Tibial nerve (tissue), 4 donors: ENCODE data around the gene KHDRBS2. TPM values are rescaled to one million over a fixed set of nuclear protein-coding genes. Genes with fewer than 3 reads are reported as not detected.

Experiments
- DNase-seq, 2 donors: peaks; one replicate each; pipeline ENCODE4 v3.0.0-alpha.2; 2019; ENCODE audit warnings: low spot score in 2 of 2
- H3K27ac ChIP-seq, 4 donors: fragments of 200-600 bp; sonication (generic) in 3 of 4; one replicate each; pipeline ENCODE4 v1.5.1; 2017 to 2019; ENCODE audit warnings: mild to moderate bottlenecking in 1 of 4
- H3K27me3 ChIP-seq, 2 donors: fragments of 200-600 bp; sonication (generic) in 1 of 2; one replicate each; pipeline versions ENCODE4 v1.5.1 to v1.6.0; 2017 to 2019
- H3K36me3 ChIP-seq, 3 donors: fragments of 200-600 bp; sonication (generic); one replicate each; pipeline ENCODE4 v1.5.1; 2018 to 2019
- H3K4me1 ChIP-seq, 4 donors: fragments of 200-600 bp; sonication (generic) in 3 of 4; one replicate each; pipeline ENCODE4 v1.5.1; 2017 to 2019
- H3K4me3 ChIP-seq, 4 donors: fragments of 200-600 bp; sonication (generic) in 3 of 4; one replicate each; pipeline ENCODE4 v1.5.1; 2017 to 2019; ENCODE audit warnings: mild to moderate bottlenecking in 1 of 4, moderate library complexity in 1 of 4
- H3K9me3 ChIP-seq, 4 donors: fragments of 200-600 bp; sonication (generic) in 3 of 4; one replicate each; pipeline ENCODE4 v1.5.1; 2017 to 2019
- CTCF ChIP-seq, 5 experiments: fragments of 200-600 bp in 3 of 5; fragments of 450-650 bp in 2 of 5; sonication (generic) in 3 of 5; IDR thresholded peaks; one replicate each; pipeline ENCODE4 v1.5.1; 2016 to 2019; ENCODE audit warnings: antibody characterized with exemption in 5 of 5, mild to moderate bottlenecking in 3 of 5, moderate library complexity in 2 of 5
- EP300 ChIP-seq, 2 donors: sonication (generic); formaldehyde crosslinking; IDR thresholded peaks; one replicate each; pipeline ENCODE4 v1.6.1; 2017; ENCODE audit warnings: antibody characterized with exemption in 2 of 2, mild to moderate bottlenecking in 1 of 2
- POLR2A ChIP-seq, 2 donors: fragments of 450-650 bp; IDR thresholded peaks; one replicate each; pipeline ENCODE4 v1.6.1; 2017; ENCODE audit warnings: antibody characterized with exemption in 2 of 2, mild to moderate bottlenecking in 2 of 2, moderate library complexity in 2 of 2
- WGBS, 2 donors: methylation state at CpG; one replicate each; pipeline ENCODE4 v1.1.5; 2018; 5-methylcytosine and 5-hydroxymethylcytosine counted together
- total RNA-seq, 4 donors: library from RNA; depleted of rRNA; stranded (reverse); fragments of >200 nt; gene quantifications; one replicate each; pipeline ENCODE4 v1.1.0, GENCODE V29; 2016

The KHDRBS2 gene
- total RNA-seq, 4 donors from 2014 or later: 0.21 to 3.3 (median 0.22) TPM; not detected in 1

DNA sequence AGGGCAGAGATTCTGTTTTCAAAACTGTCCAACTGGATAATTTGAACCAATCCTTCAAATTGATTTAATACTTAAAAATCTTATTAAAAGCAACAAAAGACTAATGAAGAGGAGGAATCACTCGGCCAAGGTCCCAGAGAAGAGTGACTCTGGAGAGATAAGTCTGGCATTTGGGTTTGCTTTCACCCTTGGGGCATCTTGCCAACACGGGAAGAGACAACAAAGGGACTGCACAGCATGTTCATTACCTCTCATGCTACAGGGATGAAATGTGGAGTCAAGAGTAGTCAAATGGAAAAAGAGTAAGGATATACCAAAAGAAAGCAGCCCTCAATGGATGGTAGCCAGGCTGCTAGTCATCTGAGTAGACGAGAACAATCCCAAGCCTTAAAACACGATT is 68.2 kb downstream of the KHDRBS2 start:
- DNase-seq: no peak
- Histone ChIP-seq H3K36me3 (no peaks in the 10 kb centered on the region), H3K27me3 (no peaks in the 10 kb centered on the region), H3K4me1 (no peaks in the 10 kb centered on the region), H3K4me3 (no peak overlapping the region), H3K9me3 (peaks cover 0 to 1% (median 0%) of the 10 kb centered on the region in 4 donors), H3K27ac (no peak overlapping the region)
- TF ChIP-seq CTCF (IDR thresholded peaks at IDR 0.05): no peak
- no peak for TF ChIP-seq EP300 (IDR thresholded peaks at IDR 0.05)
- no peak for TF ChIP-seq POLR2A (IDR thresholded peaks at IDR 0.05)
- 81 to 83% methylated on average over 4 of the region's 4 CpGs for WGBS, 2 donors

GRCh38 chr6:62202078-62202477 is 83.9 kb downstream of the KHDRBS2 start:
- no peak overlapping the region for H3K27ac ChIP-seq
- no peaks in the 10 kb centered on the region for H3K36me3 ChIP-seq
- H3K4me1 ChIP-seq: no peaks in the 10 kb centered on the region
- whole genome bisulfite sequencing, 2 donors: 27 to 57% methylated on average over 1 of the region's 1 CpG
- no peaks in the 10 kb centered on the region for H3K27me3 ChIP-seq
- H3K4me3 ChIP-seq: no peak overlapping the region
- TF ChIP-seq POLR2A (IDR thresholded peaks at IDR 0.05): no peak
- no peak for TF ChIP-seq EP300 (IDR thresholded peaks at IDR 0.05)
- no peak for TF ChIP-seq CTCF (IDR thresholded peaks at IDR 0.05)
- no peak for DNase-seq
- peaks cover 0 to 3% (median 0%) of the 10 kb centered on the region in 4 donors for H3K9me3 ChIP-seq

- Histone ChIP-seq H3K27ac (no peak overlapping the region), H3K27me3 (no peaks in the 10 kb centered on the region), H3K4me3 (no peak overlapping the region), H3K36me3 (no peaks in the 10 kb centered on the region), H3K9me3 (no peaks in the 10 kb centered on the region), H3K4me1 (no peaks in the 10 kb centered on the region)
- TF ChIP-seq POLR2A (IDR thresholded peaks at IDR 0.05): no peak
- no peak for TF ChIP-seq CTCF (IDR thresholded peaks at IDR 0.05)
- TF ChIP-seq EP300 (IDR thresholded peaks at IDR 0.05): no peak
- DNase-seq: no peak
- 78 to 92% methylated on average over 1 of the region's 1 CpG for WGBS, 2 donors
Measured at GRCh38 chr6:62192593-62192992, 93.4 kb downstream of the KHDRBS2 start.

DNA sequence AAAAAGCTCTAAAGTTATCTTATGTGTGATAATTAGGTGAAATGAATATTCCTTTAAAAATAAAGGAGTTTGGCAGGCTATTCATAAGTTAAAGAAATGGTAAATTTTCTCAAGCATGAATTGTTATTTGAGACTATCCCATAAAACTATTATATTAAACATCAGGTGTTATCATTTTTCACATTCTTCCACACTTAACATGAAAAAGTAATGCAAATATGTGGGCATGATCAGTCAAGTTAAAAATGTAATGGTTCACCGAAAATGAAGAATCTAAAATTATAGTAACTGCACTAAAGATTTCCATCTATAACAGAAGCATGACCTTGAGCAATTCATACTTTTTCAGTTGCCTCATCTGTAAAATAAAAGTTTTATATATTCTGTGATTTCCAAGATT is 110.8 kb downstream of the KHDRBS2 start:
- no peak for DNase-seq
- Histone ChIP-seq H3K36me3 (no peaks in the 10 kb centered on the region), H3K4me1 (no peaks in the 10 kb centered on the region), H3K9me3 (no peaks in the 10 kb centered on the region), H3K27ac (no peak overlapping the region), H3K27me3 (no peaks in the 10 kb centered on the region), H3K4me3 (no peak overlapping the region)
- 70 to 83% methylated on average over 1 of the region's 1 CpG for WGBS, 2 donors
- TF ChIP-seq CTCF (IDR thresholded peaks at IDR 0.05) (no peak), EP300 (IDR thresholded peaks at IDR 0.05) (no peak), POLR2A (IDR thresholded peaks at IDR 0.05) (no peak)

GRCh38 chr6:62174548-62174947 is 111.5 kb downstream of the KHDRBS2 start:
- H3K27me3 ChIP-seq: no peaks in the 10 kb centered on the region

More at GRCh38 chr6:62174548-62174947, 111.5 kb downstream of the KHDRBS2 start:
- DNase-seq: no peak
- no peaks in the 10 kb centered on the region for H3K4me1 ChIP-seq
- no peaks in the 10 kb centered on the region for H3K36me3 ChIP-seq
- H3K4me3 ChIP-seq: no peak overlapping the region
- TF ChIP-seq CTCF (IDR thresholded peaks at IDR 0.05) (no peak), EP300 (IDR thresholded peaks at IDR 0.05) (no peak), POLR2A (IDR thresholded peaks at IDR 0.05) (no peak)
- H3K27ac ChIP-seq: no peak overlapping the region
- H3K9me3 ChIP-seq: no peaks in the 10 kb centered on the region
